ENCODE data around the gene TNFSF4.

- TF ChIP-seq POLR2A (IDR thresholded peaks at IDR 0.05; ENCODE audit: low read length) = no peak
- TF ChIP-seq GATA1 (IDR thresholded peaks at IDR 0.05; ENCODE audit: low read depth, low read length) = no peak
Observed at GRCh38 chr1:173193639-173194038, 13.5 kb downstream of the TNFSF4 start.
